SK-N-DZ (cell line): ENCODE results near the gene HCN1. TPM values are rescaled to one million over a fixed set of nuclear protein-coding genes. Genes with fewer than 3 reads are reported as not detected.
A peak's percentile ranks its signal among the peaks of the same experiment; 100 is the strongest.

Experiments
- DNase-seq: peaks from one replicate; pipeline ENCODE4 v3.0.0-alpha.2; 2015; ENCODE audit warnings: low spot score
- polyA plus RNA-seq, 2 experiments: library from polyadenylated mRNA; depleted of rRNA; stranded (reverse); fragments of >200 nt; gene quantifications; 2 replicates each; pipeline ENCODE4 v1.2.3, GENCODE V29; 2014

Gene HCN1
- not detected in 2 replicates for polyA plus RNA-seq (2014; cell fraction: cytosol; rRNA removed)
- polyA plus RNA-seq (2014; cell fraction: nucleus; rRNA removed): not detected in 2 replicates

DNA sequence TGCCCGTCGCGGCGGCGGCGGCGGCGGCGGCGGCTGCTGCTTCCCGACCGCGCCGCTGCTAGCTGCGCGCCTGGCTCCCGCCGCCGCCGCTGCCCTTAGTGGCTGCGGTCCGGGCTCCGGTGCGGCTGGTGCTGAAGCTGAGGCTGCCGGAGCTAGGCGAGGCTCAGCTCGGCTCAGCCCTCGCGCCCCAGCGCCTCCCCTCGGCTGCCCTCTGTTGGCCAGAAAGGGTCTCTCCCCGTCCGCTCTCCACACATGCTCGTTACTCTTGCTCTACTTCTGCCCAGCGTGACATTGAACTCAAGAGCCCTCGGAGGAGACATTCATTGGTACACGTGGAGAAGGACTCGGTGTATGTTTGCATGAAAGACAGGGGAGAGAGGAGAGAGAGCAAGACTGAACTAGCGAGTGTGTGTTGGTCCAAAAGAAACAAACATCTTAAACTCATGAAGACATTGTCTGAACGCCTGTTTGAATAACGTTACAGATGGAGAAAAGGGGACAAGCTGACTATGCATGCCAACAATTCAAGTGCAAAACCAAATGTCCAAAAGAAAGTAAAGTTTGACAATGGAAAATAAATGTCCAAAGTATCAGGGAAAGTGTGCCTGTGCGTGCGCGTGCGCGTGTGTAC is at the start of gene HCN1:
Gene HCN1 (minus strand): TSS at position 175 of the 631 bp plus-strand sequence.
- peak; percentile 75 for DNase-seq

DNA sequence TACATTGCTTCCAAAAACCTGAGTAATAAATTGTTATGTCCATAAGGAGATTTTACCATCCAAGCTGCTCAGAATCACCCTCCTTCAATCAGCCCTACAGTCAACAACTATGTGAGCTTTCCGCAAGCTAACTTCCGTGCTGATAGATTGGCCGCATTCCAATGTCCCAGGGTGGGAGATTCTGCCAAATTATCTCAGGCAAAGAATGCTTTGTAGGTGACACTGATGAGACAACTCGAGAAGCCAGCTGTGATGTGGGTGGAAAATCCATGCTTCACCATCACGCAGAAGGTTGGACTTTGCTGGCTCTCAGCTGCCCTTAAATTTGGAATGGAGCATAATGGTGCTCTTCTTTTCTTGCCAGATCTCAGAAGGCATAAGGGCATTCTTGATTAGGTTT is 44.9 kb upstream of the HCN1 start:
- DNase-seq: no peak

DNA sequence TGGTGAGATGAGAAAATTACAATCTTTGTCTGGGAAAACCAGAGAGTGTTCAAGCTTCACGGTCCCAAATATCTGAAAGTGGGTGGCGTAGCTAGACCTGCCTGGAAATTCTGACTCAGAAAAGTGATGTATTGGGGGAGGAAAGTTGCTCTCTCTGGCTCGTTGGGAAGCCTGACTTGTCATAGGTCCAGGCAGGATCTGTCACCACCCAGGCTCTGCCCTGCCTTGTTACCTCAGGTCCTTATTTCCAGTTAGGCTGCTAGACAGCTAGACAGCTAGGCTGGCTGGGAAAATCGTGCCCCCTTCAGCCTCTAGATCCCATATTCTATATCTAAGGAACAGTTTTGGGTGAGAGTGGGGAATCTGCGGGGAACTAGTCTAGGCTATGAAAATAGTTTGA is 41.0 kb upstream of the HCN1 start:
- no peak for DNase-seq

DNA sequence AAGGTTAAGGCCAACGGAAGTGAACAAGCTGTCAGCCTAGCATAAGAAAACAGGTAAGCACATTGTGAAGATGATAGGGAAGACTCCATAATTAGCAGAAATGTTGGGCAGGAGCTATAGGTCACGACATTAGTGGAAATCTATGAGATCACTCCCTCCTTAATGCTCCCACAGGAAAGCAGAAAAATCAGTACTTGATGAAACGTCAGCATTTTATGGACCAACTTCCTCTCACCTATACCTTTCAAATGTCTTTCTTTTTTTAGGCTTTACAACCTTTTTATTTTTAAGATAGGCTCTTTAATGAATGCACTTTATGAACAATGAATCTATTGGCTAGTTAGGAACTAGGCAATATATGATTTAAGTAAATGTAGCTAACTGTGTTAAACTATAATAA is 29.4 kb upstream of the HCN1 start:
- no peak for DNase-seq

DNA sequence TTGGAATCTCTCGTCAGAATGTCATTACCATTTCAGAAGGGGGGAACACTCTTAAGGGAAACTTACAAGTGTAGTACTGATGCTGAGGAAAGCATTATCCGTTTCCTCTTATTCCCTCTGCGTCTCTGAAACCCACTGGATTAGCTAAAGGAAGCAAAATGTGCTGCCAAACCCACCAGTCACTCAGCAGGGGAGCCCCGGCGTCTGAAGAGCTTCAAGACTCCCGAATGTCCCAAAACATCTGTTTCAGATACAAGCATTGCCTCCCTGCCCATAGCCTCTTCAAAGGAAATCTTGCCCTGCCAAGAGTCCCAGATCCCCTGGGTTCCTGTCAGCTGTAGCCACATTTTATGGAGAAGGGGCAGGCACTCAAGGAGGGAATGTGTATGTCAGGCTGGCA is 1.0 kb upstream of the HCN1 start:
- DNase-seq: no peak

DNA sequence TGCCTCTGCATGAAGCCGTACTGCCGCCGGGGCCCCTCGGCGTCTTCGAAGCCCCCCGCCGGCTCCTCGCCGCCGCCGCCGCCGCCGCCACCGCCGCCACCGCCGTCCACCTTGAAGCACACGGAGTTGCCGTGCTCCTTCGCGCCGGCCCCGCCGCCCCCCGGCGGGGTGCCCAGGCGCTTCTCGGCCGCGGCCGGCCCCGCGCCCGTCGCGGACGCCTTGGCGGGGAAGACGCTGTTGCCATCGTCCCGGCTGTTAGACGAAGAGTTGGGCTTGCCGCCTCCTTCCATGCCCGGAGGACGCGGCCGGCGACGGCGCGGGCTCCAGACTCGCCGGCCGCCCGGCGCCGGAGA is 400 bp downstream of the HCN1 start:
- DNase-seq: no peak

DNA sequence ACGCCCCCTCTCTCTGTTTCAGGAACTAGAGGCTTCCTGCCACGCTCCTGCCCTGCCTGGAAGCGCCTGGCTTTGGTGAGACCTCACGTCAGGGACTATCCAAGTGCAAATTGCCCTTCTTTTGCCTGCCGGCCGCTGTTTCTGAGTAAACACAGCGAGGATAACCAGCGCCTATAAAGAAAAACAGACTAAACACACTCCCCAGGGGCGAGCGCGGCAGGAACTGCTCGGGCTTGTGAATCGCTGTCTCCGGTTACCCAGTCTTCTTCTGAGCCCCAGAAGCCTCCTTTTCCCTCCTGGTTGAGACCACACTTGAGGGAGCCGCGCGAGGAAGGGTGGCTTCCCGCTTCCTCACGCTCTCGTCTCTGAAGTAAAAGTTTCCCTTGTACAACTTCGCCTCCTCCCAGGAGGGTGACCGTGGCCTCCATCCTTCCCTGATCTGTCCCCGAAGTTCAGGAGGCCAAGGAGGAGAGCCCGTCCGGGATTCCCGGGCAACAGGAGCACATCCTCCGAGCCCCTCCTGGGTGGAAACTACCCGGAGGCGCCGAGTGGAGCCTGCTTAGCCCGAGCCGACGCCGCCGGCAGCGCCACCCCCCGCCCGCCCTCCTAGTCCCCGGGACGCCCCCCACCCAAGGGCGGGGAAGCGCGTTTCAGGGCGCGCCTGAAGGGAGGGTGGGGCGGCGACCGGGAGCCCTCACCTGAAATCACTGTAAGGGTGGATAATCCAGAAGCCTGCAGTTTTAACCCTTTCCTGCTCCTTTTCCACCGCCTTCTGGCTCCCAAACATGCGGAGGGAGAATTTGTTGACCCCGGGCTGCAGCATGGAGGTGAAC is 993 bp downstream of the HCN1 start:
- no peak for DNase-seq

DNA sequence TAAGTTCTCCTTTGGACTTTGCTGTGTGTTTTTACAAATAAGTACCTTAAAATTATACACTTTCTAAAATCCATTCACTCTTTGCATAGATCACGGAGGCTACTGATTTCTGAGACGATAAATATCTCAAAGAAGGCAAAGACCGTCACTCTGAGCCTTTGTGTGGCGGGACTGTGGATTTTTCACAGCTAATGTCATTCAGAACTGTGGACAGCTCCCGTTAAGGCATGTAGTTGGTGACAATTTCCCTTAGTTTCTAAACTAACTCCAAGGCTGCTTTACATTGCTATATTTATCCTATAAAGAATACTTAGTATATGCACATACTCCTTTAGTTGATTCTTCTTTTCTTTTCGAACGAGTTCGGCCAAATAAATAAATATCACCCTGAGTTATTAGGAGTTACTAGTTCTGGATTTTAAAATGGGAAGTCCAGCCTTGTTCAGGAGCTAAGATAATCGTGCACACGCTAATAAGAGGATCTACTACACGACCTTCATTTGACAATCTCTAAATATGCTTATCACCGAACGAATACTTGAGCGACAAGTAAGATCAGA is 1.8 kb downstream of the HCN1 start:
- no peak for DNase-seq

DNA sequence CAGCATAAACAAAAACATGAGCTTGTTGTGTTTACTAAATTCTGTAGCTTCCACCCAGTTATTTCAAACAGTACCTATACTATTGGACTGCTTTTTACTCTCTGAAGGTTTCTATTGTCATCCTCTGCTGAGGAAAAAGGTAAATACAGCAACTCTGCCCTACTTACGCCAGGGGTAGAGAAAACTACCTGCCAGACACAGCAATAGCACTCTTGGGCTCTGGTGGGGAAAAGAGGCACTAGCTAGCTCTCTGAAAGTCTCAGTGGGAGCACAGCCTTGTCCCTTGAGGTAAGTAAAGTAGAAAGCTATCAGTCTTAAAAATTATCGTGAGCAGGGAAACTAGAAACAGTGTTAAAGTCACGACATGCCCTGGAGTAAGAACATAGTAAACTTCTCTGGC is 3.7 kb downstream of the HCN1 start:
- no peak for DNase-seq

DNA sequence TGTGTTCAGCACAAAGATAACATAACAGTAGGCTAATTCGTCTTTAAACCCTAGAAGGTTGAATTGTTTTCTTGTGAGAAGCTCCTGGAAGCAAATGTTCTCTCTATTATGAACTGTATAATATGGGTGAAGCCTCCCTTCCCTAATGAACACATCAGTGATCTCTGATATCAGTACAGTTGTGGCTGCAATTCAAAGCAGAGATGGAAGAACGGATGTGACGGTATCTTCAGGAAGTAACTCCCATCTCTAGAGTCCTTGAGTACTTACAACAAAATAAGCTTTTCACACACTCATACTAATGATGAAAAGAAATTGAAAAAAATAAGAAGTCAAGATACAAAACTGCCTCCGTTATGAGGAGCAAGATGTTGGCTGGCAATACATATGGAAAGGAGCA is 4.5 kb downstream of the HCN1 start:
- no peak for DNase-seq

DNA sequence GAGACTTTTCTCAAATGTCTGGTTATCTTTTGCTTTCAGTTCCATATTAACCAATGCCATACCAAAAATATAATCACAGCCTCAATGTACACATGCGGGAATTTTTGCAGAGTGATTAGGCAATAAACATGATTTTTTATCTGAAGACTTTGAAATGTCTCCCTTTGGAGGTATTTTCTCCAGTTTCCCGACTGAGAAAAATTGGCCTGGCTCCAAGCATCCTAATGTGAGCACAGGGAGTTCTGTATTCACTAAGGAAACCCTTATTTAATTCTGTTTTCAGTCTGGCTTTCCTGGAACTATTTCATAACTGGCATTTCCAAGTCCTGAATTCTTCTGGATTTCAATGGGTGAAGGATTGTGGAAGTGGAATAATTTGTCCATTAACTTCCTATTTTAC is 8.5 kb downstream of the HCN1 start:
- no peak for DNase-seq

DNA sequence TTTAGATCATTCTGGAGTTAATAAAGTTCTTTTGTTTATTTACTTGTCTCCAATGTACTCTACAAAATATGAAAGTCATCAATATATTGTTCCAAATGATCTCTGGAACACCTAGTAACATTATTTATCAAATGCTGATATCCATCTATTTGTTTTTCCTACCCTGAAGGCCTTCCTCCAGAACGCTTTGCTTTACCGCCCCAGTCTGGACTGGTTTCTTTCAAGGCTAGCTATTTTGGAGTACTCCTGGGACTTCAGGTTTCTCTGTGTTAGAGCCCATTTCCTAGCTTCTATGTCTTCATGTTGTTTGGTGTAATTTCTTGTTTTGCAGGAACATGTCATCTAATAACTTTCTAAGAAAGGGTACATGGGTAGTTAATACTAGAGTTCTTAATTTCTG is 9.6 kb downstream of the HCN1 start:
- no peak for DNase-seq

DNA sequence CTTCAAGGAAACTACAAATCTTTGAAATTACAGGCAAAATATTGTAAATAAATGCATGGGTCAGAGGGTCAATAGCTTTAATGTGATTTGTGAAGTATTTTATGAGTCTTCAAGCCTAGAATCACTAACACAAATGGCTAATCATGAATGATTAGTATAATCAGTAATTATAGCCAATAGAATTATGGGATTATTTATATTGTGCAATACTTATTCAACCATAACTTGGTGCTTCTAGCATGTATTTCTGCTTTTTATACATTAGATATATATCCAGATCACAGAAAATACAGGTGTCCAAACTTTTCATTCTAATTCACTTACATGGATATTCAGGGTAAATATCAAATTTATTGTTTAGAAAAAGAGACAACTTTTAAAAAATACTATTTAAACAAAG is 12.1 kb downstream of the HCN1 start:
- no peak for DNase-seq

DNA sequence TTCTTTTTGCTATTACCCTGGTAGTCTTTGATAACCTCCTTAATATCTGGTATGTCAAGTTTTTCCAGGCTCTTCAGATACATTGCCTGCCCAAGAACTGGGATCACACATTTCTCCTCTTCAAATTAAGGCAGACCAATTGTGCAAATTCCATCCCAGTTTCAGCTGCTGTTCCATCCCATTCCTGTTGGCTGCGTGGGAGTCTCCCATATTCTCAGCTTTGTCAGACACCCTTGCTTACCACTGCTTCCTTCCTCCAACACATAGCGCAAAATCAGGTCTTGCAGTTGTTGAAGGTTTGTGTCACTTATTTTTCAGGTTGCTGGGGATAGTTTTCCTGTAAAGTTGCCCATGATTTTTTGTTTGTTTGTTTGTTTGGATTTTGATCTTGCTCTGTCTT is 15.2 kb downstream of the HCN1 start:
- no peak for DNase-seq

DNA sequence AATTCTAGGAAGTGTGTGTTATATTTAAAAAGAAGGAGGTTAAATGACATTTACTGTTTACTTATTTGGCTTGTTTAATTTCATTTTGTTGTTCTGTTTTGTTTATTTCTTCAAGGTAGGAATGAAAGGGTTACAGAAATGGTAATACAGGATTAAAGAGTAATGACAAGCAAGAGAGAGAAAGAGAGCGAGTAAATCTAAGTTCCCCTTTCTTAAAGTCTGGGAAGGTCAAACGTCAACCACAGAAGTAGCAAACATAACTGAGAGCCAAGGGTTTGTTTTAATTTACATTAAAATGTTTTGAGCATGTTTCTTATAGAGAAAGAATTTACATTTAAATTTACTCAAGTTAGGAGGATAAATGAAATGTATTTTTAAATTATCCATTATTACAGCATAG is 18.7 kb downstream of the HCN1 start:
- DNase-seq: no peak

DNA sequence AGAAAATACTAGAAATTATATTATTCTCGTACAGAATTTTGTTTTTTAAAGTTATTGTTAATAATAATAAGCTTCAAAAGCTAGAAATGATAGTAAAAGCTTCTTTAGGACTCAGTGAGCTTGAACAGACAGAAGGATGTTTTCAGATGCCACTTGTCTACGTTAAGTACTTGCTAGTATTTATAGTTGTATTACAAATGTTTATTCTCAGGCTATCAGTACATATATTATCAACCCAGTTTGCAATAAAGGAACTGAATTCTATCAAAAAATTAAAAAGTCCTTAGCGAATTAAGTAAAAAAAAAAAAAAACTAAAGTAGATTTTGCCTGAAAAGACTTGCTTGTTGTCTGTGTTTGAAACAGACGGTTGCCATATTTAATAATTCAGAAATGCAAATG is 23.9 kb downstream of the HCN1 start:
- DNase-seq: no peak

DNA sequence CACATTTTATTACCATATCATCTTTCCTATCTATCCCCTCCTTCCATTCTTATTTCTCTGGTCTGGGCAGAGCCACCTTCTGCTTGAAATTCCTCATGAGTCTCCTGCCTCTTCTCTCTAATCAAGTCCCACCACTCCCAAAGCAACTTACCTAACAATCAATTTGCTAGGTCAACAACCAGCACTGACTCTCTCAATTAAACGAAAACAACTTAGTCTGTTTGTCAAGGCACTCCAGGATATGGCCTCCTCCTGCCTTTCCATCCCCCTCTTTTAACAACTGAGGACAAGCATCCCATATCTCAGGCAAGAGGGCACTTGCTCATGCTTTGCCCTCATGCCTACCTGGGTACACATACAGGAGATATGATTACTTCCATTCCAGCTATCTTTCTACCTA is 47.4 kb downstream of the HCN1 start:
- DNase-seq: no peak

DNA sequence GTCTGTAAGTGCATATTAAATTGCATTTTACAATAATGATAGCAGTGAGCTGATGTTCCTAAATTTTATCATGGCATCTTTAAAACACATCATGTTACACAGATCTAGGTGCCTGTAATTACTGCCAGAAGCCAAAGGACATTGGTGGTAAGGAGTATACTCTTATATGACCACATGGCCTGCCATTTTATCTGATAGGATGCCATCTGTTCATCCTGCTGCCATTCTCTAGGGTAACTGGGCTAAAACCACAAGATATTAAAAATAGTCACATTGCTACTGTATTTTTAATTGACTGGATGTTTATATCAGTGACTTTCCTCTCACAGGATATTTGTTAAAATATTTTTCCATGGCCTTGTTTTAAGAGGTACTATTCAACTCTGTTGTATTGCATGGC is 53.1 kb downstream of the HCN1 start:
- no peak for DNase-seq

DNA sequence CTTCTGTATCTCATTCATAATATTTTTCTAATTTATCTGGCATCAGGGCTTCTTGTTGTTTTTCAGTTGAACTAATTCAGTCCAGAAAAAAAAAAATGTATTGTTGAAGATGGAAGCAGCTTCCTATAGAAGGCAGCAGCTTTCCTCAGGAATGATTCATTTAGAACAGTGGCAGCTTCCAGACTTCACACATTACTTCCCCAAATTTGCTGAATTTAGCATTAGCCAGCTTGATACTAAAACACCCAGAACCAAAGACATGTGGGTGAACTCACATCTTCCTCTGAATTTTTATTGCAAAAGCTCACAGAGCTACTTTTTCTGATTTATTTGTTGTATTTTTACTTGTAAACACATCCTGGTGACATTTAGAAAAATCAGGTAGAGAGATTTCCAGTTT is 53.8 kb downstream of the HCN1 start:
- DNase-seq: no peak

DNA sequence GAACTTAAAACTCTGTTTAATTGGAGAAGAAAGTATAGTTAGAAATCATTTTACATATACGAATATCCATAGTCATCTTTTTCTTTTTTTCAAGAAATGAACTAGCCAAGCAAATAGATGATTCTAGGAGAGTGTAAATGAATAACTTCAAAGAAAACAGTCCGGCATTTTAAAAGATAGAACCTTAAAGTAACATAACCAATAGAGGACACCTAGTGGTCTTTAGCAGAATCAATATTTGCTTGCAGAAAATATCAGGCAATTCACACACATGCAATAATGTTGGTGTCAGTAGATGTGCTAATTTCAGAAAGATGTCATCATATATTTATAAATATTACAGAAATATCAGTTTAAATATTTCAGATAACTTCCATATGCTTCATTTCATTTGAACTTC is 57.1 kb downstream of the HCN1 start:
- DNase-seq: no peak

DNA sequence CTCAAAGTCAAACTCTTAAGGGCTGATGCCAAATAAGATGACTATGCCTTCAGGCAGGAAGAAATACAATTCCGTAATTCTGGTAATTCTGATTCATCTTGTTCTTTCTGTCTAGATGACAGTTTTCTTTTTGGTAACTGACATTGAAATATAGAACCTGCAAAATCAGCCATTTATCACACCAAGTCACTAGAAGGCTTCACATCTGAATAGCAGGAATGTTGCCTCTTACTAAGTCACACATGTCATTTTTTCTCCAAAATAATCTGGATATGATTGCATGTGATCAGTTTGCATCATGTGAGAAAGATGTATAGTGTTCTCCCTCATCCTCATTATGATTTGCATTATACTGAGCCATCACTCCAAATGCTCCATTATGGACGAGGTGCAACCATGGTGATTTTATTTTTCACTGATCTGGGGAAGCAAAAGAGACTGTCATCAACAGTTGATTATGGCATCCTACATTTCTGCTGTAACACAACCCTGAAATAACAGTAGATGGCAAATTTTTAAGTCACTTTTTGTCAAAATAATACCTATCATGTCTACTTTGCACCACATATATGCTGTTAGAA is 69.0 kb downstream of the HCN1 start:
- no peak for DNase-seq

DNA sequence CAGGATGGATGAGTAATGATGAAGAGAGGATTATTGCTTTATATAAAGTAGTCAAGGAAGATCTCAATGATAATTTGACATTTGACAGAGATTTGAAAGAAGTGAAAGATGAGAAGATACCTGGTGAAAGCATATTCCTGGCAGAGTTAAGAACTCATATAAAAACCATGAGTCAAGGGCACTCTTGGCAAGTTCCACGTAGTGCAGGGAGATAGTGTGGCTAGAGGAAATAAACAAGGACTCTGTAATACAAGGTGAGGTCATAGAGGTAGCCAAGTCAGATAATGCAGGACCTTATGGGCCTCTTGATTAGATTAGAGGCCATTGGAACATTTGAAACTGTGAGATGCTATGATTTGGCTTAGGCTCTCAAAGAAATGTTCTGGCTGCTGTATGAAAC is 72.3 kb downstream of the HCN1 start:
- no peak for DNase-seq

DNA sequence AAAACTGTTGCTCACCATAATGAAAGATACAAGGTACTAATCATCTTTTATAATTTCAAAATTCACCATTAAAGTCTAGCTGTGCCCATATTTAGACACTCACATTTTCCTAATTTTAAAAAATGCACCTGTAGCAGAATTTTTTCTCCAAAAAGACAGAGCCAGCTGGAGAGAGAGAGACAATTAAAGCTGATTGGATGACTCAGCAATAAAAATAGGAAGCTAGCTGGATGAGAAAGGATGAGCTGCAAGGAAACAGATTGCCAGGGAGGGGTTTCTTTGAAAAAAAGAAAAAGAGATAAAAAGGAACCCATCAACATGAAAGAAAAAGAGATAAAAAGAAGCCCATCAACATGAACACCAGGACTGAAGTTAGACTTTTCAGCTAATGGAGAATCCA is 73.8 kb downstream of the HCN1 start:
- DNase-seq: no peak
